ENCODE data around the gene CFHR4.
"Not testable (repeated sequence)": the region's sequence is repeated elsewhere in the genome, so short reads cannot be mapped to it uniquely, and the experiment has no call there.

CFHR4 gene
- long read RNA-seq: 0 reads

- H3K27ac ChIP-seq (replicated peaks): no peak within 1 kb of the TSS
Measured at GRCh38 chr1:196887515-196888239, at the start of gene CFHR4. Gene CFHR4, plus strand, starts transcription at chr1:196888052. Its CDS starts 99 bp downstream, at chr1:196888151.

GRCh38 chr1:196849613-196850492 is 38.0 kb upstream of the CFHR4 start:
- H3K4me3 ChIP-seq (replicated peaks; ENCODE audit: insufficient read depth, low read length); H3K27me3 ChIP-seq (ENCODE audit: insufficient read depth, poor library complexity, severe bottlenecking); DNase-seq (ENCODE audit: low read depth in 1 of 2, low spot score in 1 of 2); H3K27ac ChIP-seq (replicated peaks): not testable (repeated sequence)

More at GRCh38 chr1:196887515-196888239, at the start of gene CFHR4:
- no peak for TF ChIP-seq REST (IDR thresholded peaks at IDR 0.05; ENCODE audit: insufficient replicate concordance, low read depth)
- no peak for TF ChIP-seq SPI1 (IDR thresholded peaks at IDR 0.05; ENCODE audit: borderline replicate concordance, low read depth)
- TF ChIP-seq CTCF (IDR thresholded peaks at IDR 0.05; ENCODE audit: insufficient read depth, low read length): no peak
- TF ChIP-seq GABPA (IDR thresholded peaks at IDR 0.05; ENCODE audit: low read depth): no peak
- no peak for TF ChIP-seq POLR2AphosphoS5 (IDR thresholded peaks at IDR 0.05; ENCODE audit: low read depth)
- DNase-seq (ENCODE audit: low read depth in 1 of 2, low spot score in 1 of 2): no peak
- no peak within 1 kb of the TSS for H3K4me3 ChIP-seq (replicated peaks; ENCODE audit: insufficient read depth, low read length)
- no peaks in the 10 kb centered on the region for H3K27me3 ChIP-seq (ENCODE audit: insufficient read depth, poor library complexity, severe bottlenecking)

- DNase-seq (ENCODE audit: low read depth in 1 of 2, low spot score in 1 of 2): no peak
- no peaks in the 10 kb centered on the region for H3K27me3 ChIP-seq (ENCODE audit: insufficient read depth, poor library complexity, severe bottlenecking)
- no peak for TF ChIP-seq SPI1 (IDR thresholded peaks at IDR 0.05; ENCODE audit: borderline replicate concordance, low read depth)
- no peak for TF ChIP-seq CTCF (IDR thresholded peaks at IDR 0.05; ENCODE audit: insufficient read depth, low read length)
- TF ChIP-seq GABPA (IDR thresholded peaks at IDR 0.05; ENCODE audit: low read depth): no peak
- TF ChIP-seq REST (IDR thresholded peaks at IDR 0.05; ENCODE audit: insufficient replicate concordance, low read depth): no peak
- TF ChIP-seq POLR2AphosphoS5 (IDR thresholded peaks at IDR 0.05; ENCODE audit: low read depth): no peak
- H3K4me3 ChIP-seq (replicated peaks; ENCODE audit: insufficient read depth, low read length): no peak overlapping the region
- H3K27ac ChIP-seq (replicated peaks): no peak overlapping the region
Measured at GRCh38 chr1:196856053-196856452, 31.8 kb upstream of the CFHR4 start.

GRCh38 chr1:196857188-196857587 is 30.7 kb upstream of the CFHR4 start:
- Histone ChIP-seq H3K27ac (replicated peaks) (no peak overlapping the region), H3K27me3 (ENCODE audit: insufficient read depth, poor library complexity, severe bottlenecking) (no peaks in the 10 kb centered on the region), H3K4me3 (replicated peaks; ENCODE audit: insufficient read depth, low read length) (no peak overlapping the region)
- DNase-seq (ENCODE audit: low read depth in 1 of 2, low spot score in 1 of 2): no peak
- TF ChIP-seq REST (IDR thresholded peaks at IDR 0.05; ENCODE audit: insufficient replicate concordance, low read depth) (no peak), POLR2AphosphoS5 (IDR thresholded peaks at IDR 0.05; ENCODE audit: low read depth) (no peak), SPI1 (IDR thresholded peaks at IDR 0.05; ENCODE audit: borderline replicate concordance, low read depth) (no peak), CTCF (IDR thresholded peaks at IDR 0.05; ENCODE audit: insufficient read depth, low read length) (no peak), GABPA (IDR thresholded peaks at IDR 0.05; ENCODE audit: low read depth) (no peak)

Measured in HL-60 (cell line).